ENCODE results near the gene GSK3B.
"Not testable (repeated sequence)": the region's sequence is repeated elsewhere in the genome, so short reads cannot be mapped to it uniquely, and the experiment has no call there.

GSK3B gene

DNA sequence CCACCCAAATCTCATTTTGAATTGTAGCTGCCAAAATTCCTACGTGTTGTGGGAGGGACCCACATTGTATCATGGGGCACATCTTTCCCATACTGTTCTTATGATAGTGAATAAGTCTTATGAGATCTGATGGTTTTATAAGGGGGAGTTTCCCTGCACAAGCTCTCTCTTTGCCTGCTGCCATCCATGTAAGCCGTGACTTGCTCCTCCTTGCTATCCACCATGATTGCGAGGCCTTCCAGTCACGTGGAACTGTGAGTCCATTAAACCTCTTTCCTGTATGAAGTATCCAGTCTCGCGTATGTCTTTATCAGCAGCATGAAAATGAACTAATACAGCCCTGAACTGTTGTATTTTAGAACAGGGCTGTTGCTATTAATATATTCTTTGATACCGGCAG, 40.6 kb downstream of the GSK3B start:
- not testable (repeated sequence) for DNase-seq (ENCODE audit: low read depth, low spot score)

DNA sequence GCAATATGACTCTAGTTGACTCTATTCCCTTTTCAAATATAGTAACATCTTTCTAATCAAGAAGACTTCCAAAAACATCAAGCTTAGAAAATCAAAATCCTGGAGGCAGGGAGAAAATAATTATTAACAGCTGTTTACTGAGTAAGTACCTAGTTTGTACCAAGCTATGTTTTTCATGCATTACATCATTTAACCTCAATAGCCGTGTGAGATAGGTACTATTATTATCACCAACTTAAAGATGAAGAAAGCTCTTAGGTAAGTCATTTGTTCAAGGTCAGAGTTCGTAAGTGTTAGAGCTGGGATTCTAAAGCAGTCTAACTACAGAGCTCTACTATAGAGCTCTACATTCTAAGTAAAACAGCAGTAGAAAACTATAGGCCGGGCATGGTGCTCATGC, 41.6 kb downstream of the GSK3B start:
- no peak for DNase-seq (ENCODE audit: low read depth, low spot score)

DNA sequence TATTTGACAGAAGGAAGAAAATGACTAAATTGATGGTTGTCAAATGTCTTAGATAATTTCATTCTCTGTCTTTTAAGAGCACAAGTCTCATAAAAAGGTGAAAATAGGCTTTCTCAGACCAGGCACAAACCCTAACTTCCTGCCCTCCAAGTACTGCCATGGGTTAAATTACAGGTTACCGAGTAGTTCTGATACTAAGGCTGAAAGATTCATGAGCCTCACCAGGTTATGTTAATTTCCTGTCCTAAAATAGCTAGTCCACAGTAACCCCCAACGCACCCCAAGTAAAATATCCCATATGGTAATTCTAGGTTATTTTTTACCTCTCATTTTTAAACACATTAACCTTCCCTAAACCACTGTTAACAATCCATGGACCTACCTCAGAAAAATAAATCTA, 42.0 kb downstream of the GSK3B start:
- DNase-seq (ENCODE audit: low read depth, low spot score) = no peak

GRCh38 chr3:120051570-120051969, 42.7 kb downstream of the GSK3B start:
- DNase-seq (ENCODE audit: low read depth, low spot score) = not testable (repeated sequence)

- DNase-seq (ENCODE audit: low read depth, low spot score) = no peak
Measured at GRCh38 chr3:120049881-120050539, 44.2 kb downstream of the GSK3B start.

- no peak for DNase-seq (ENCODE audit: low read depth, low spot score)
Measured at GRCh38 chr3:120049072-120049471, 45.2 kb downstream of the GSK3B start.

GRCh38 chr3:120048355-120049041, 45.7 kb downstream of the GSK3B start:
- DNase-seq (ENCODE audit: low read depth, low spot score) = no peak

DNA sequence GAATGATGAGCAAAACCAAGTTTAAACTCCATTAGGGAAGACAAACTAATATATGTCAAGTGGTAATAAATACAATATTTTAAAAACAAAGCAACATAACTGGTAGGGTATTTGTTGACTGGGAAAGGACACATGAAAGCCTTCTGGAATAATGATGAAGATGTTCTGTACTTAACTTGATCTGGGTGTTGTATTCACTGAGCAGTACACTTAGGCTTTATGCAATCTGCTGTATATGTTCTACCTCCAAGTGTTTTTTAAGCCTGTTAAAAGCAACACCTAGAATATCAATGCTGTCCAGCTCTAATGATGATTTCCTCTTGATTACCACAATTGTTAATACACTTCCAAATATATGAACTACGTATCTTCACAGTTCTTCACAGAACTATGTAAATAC, 46.6 kb downstream of the GSK3B start:
- DNase-seq (ENCODE audit: low read depth, low spot score) = no peak

GRCh38 chr3:120040813-120041377, 53.4 kb downstream of the GSK3B start:
- DNase-seq (ENCODE audit: low read depth, low spot score) = no peak

DNA sequence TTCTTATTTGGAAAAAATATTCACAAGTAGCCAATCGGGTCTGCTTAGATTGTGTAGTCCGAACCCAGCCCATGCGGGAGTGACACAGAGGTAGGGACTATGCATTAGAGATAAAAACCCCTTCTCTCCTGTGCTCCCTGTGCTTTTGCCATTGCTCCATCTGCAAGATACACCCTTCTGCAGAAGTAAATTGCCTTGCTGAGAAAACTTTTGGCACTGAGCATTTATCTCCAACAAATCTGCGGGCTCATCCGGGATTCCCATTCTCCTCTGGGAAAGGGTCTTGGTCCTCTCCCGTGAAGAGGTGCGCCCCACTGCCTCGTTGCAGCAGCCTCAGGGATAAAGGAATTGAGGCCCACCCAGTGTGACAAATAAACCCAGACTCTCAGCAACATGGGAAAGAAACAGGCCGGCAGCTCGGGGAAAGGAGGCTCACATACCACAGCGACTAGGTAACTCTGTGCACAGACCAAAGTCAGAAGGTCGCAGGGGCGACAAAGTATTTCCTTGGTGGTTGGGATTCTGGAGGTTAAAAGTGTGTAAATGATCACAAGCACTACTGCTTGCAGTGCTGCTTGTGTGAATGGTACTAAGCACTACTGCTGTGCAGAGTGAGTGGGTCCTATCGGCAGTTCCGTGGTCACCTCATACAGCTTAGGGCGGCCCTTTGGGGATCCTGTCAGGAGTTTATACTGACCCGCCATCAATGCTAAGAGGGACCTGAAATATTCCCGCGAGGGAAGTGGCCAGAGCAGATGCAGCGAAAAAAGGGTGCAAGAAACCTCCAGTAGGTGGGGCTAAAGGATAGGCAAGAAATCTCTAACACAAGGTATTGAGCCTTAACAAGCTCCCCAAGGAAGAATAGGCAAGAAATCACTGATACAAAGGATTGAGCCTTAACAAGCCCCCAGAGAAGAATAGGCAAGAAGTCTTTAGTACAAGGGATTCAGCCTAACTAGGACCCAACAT, 54.3 kb downstream of the GSK3B start:
- peak; percentile 27 for DNase-seq (ENCODE audit: low read depth, low spot score)

GRCh38 chr3:120033596-120033995, 60.7 kb downstream of the GSK3B start:
- DNase-seq (ENCODE audit: low read depth, low spot score) = no peak

DNA sequence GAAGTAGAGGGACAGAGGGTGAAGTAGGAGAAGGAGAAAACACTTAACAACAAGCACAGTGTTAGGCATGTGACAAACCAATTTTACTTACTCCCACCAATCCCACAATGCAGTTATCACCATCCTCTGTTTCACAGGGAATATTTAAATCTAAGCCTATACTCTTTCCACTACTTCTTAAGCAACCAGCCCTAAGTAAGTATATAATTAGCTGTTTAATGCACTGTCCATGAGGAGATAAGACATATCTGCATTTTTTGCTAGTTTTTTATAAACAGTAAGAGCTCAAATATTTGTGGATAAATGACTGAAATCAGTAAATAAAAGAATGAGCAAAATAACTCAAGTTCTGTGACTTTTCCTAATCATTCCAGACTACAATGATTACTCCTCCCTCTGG, 62.7 kb downstream of the GSK3B start:
- no peak for DNase-seq (ENCODE audit: low read depth, low spot score)

DNA sequence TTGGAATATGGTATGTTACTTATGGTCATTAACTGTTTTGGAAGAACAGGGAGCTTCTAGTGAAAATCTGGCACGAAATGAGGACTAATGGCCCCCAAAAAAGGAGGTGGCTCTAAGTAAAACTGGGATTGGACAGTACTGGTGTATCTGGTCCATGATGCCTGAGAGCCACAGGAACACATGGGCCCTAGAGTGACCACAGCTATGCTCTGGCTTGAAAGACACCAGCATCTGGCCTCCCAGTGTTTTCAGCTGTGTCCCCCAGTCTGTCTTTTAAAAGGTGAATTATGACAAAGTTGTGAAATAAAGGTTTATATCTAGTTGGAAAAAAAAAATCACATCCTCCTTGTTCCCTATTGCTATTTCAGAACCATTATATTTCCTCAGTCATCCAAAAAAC, 64.5 kb downstream of the GSK3B start:
- no peak for DNase-seq (ENCODE audit: low read depth, low spot score)

- DNase-seq (ENCODE audit: low read depth, low spot score) = peak; percentile 23
Measured at GRCh38 chr3:120028271-120029047, 65.8 kb downstream of the GSK3B start.

DNA sequence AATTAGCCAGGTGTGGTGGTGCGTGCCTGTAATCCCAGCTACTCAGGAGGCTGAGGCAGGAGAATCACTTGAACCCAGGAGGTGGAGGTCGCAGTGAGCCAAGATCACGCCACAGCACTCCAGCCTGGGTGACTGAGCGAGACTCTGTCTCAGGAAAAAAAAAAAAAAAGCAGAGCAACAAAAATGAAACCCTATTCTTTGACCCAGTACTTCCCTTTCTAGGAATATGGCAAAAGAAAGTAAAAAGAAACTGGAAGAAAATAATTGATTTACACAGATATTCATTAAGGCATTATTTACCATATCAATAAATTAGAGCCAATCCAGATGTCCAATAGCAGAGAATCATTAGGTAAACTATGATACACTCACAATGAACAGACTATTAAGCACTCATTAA, 67.0 kb downstream of the GSK3B start:
- no peak for DNase-seq (ENCODE audit: low read depth, low spot score)

GRCh38 chr3:120025520-120025919, 68.7 kb downstream of the GSK3B start:
- DNase-seq (ENCODE audit: low read depth, low spot score) = no peak

DNA sequence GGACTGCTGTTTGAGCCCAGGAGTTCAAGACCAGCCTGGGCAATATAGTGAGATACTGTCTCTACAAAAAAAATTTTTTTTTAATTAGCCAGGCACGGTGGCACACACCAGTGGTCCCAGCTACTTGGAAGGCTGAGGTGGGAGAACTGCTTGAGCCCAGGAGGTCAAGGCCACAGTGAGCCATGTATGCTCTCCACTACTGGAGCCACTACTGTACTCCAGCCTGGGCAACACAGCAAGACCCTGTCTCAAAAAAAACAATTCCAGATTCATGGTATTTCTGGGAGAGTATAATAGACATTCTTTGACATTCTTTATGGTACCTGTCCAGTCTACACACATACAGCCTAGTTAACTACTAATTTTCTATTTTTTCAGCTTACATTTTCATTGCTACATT, 70.1 kb downstream of the GSK3B start:
- no peak for DNase-seq (ENCODE audit: low read depth, low spot score)

DNA sequence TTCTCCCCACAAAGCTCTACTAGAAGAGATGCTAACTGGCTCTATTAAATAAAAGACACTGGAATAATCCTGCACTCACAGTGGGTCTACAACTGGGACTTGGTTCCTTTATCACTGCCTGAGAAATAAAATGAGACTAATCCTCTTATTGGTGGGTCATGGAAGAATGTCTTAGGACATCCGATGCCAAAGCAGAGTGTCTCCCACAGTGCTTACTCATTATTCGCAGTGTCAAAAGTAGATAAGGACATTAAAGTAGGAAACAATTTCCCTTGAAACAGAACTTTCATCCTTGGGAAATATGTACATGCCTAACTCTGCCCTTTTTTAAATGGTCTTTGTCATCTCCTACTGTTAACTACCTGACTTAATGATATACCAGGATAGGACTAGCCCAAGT, 71.5 kb downstream of the GSK3B start:
- no peak for DNase-seq (ENCODE audit: low read depth, low spot score)

- DNase-seq (ENCODE audit: low read depth, low spot score) = no peak
Measured at GRCh38 chr3:120021523-120021922, 72.7 kb downstream of the GSK3B start.

DNA sequence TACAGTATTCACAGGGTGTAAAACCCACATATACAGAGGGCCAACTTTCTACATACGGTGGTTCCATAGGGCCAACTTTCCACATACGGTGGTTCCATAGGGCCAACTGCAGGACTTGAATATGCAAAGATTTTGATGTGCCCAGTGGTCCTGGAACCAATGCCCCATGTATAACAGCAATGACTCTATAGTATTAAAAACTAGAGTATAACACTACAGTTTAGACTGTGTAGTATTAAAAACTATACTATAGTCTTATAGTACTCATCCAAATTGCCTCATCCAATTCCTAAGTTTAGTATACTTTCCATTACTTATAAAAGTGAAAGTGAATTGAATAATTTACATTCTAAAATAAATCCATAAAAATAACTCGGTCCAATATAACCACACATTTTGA, 75.9 kb downstream of the GSK3B start:
- DNase-seq (ENCODE audit: low read depth, low spot score) = no peak

GRCh38 chr3:120017692-120018091, 76.6 kb downstream of the GSK3B start:
- no peak for DNase-seq (ENCODE audit: low read depth, low spot score)
